NCI-H69 (cell line): Measurements from ENCODE around the gene GON4L.
"Not testable (repeated sequence)": the region's sequence is repeated elsewhere in the genome, so short reads cannot be mapped to it uniquely, and the experiment has no call there.

ENCODE experiments used
- DNase-seq: peaks from one replicate; lab custom pipeline; 2025; lab: John Stamatoyannopoulos, UW

The GON4L gene

DNA sequence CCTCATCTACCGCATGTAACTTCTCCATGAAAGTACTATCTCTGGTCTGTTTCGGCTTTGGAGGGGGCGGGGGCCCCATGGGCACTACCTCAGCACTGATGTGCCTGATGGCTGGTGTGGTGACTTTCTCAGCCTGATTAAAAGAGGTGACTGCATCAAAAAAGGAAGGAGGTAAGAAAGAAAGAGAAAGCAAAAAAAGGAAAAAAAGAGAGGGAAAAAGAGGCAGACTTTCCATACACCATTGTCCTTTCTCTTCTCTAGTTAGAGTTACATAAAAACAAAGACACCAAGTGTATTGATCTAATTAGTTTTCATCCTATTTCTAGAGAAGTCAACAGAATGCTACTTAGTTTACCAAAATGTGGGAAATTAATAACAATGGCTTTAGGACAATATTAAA is 43.3 kb downstream of the GON4L start:
- no peak for DNase-seq

DNA sequence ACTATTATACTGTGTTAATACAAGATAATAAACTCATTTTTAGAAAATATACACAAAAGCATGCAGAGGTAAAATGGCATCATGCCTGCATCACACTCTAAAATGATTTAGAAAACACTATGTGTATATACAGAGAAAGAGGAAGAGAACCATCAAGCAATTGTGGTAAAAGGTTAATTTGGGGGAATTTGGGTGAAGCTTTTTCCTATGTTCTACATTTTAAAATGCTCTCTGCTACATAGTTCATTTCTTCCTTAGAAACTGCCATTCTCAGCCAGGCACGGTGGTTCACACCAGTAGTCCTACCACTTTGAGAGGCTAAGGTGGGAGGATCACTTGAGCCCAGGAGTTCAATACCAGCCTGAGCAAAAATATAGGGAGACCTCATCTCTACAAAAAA is 44.1 kb downstream of the GON4L start:
- DNase-seq = no peak

DNA sequence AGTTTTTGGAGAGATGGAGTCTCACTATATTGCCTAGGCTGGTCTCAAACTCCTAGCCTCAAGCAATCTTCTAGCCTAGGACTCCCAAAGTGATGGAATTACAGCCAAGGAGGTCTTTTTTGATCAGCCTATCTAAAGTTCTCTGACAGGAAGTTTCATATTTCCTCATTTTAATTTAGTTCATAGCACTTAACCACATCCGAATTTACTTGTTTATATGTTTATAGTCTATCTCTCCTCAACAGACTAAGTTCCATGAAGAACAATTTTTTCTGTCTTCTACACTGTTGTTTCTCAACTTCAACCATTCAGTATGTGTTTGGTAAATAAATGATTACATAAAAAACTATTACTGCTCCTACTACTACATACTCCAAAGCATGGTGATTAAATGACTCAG is 47.9 kb downstream of the GON4L start:
- no peak for DNase-seq

DNA sequence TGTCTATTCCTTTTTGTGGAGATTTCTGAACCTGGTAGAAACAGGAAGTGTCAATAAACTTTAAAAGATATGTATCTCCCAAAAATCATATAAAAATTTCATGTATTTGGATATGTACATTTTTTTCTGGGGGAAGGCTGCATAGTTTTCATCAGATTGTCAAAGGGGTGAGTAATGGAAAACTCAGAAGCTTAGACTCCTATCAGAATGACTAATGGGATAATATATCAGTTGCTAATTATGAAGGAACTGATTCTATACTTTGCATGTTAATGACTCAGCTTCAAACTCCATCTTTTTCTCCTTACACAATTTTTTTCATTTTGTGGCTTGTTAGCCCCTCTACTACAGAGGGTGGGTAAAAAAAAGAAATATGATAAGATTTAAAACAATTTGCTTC is 55.9 kb downstream of the GON4L start:
- no peak for DNase-seq

DNA sequence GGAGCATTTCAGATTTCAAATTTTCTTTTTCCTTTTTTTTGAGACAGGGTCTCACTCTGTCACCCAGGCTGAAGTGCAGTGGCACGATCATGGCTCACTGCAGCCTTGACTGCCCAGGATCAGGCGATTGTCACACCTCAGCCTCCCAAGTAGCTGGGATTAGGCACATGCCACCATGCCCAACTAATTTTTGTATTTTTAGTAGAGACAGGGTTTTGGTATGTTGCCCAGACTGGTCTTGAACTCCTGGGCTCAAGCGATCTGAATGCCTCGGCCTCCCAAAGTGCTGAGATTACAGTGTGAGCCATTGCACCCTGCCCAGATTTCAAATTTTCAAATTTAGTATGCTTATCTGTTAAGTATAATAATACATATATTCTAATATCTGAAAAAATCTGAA is 61.4 kb downstream of the GON4L start:
- DNase-seq = not testable (repeated sequence)

DNA sequence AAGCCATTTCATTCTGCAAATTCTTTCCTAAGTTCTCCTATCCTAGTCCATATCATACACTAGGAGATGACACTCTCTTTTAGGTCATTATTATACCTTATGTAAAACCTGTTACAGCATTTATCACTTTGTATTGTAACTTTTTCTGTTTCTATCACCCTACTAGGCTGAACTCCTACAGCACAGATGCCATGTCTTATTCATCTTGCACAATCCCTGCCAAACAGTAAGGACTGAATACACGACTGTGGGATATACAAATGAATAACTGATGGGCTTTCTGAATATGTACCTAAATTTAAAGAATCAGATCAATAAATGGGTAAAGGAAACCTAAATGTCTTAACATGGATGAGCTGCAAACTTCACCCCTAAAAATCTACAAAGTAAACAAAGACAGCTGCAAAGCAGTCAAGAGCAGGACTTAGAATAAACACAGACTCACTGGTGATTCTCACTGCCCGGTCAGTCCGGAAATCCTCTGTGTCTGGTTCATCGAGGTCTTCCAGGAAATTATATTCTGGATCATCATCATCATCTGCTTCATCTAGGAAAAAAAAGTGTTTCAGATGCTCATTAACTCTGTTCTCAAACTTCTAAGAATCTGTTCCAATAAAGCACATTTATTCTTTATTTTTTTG is 62.3 kb downstream of the GON4L start:
- DNase-seq = no peak

DNA sequence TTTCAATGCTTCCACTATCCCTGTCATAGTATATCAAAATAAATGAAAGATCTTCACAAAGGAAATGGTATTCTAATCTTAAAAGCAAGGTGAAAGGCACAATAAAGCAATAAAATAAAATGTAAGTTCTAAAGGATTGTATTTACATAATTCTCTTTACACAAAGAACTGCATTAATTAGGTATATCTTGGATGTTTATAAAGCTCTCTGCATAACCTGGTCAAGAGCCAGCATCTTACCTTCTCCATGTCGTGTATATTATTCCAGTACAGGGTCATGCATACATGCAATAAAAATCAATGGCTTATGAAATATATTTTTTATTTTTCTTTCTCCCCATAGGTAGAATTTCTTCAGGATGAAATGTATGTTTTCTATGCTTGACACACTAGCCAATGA is 63.8 kb downstream of the GON4L start:
- DNase-seq = no peak

DNA sequence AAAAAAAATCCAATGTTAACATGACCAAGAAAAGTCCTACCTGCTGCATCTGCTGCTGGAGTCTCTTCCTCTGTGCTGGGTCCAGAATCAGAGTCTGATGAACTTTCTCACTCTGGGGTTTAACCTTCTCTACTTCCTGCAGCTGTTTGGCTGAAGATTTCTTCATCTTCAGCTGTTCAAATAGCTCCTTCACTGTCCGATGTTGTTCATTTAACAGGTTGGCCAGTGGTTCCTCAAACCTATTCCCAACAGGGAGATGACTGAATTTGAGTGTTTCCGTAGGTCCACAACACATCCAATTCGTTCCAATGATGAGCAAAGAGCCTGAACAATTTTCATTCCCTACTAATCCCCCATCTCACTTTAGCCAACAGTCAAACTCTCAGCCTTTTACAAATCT is 79.4 kb downstream of the GON4L start:
- no peak for DNase-seq

DNA sequence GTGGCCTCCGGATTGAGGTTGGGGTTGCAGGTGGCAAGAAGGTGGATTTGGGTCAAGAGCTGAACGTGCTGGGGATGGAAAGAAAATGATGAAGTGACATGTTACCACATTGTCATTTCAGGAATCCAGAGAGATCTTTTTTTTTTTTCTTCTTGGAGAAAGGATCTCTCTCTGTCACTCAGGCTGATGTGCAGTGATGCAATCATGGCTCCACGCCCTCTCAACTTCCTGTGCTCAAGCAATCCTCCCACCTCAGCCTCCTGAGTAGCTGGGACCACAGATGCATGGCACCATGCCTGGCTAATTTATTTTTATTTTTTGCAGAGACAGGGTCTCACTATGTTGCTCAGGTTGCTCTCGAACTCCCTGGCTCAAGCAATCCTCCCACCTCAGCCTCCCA is 80.6 kb downstream of the GON4L start:
- DNase-seq = no peak

DNA sequence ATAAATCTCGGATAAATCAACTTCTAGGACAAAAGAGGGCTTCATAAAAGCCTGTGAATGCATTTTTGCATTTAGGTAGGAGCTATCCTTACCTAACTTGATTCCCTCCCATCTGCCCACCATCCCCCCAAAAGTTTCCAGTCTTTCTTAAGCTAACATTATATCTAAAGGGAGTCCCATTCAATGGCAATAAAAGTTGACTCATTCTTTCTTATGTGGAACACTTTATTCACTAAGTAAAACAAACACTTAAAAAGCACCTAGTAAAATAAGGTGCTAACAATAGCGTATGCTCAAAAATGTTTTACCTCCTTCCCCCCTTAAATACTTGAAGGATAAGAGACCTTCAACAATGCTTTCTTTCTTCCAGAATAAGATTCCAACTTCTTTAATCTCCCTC is 83.8 kb downstream of the GON4L start:
- DNase-seq = no peak

DNA sequence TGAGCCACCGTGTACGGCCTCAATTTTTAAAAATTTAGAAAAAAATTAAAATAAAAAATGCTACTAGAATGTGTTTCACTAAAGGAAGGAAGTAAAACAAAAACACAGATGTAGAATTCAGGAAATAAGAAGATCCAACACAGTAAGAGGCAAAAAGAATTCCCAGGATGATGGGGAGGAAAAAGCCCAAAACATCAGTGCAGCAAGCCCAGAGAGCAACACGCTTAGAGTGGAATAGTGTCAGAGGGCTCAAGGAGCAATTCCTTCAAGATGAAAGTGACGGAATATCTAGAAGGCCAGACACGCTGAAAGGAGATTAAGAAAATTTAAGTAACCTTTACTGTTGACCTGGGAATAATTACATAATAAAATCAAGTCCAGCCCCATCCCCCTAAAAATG is 87.8 kb downstream of the GON4L start:
- DNase-seq = no peak

DNA sequence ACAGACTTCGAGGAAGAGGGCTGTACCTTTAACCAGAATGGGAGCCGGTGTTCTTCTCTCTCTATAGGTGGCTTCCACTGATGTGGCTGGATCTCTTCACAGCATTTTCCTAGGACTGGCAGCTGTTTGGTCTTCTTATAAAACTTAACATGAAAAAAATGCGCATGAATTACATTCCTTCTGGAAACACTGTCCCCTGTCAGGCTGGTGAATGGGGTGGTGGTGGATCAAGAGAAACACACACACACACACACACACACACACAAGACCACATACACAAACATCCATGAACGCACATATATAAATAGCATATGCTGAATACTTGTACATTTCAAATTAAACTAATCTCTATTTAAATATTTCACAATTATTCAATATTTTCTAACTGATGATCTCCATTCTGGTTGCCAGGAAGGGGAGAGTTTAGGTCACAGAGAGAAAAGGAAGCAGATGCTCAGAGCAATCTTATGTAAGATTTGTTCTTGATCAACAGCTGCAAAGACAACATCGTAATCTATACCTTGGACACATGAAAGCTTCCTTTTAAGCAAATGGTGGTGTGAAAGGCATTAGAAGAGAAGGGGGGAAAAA is 89.5 kb downstream of the GON4L start:
- DNase-seq = not testable (repeated sequence)

DNA sequence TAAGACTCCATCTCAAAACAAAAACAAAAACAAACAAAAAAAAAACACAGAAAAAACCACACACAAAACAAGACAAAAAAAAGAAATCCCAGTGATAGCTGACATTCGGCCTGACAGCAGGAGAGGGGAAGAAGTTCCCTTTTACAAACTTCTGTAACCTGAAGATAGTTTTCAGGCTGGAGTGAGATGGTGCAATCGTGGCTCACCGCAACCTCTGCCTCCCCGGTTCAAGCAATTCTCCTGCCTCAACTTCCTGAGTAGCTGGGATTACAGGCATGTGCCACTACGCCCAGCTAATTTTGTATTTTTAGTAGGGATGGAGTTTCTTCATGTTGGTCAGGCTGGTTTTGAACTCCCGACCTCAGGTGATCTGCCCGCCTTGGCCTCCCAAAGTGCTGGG is 93.0 kb downstream of the GON4L start:
- DNase-seq = not testable (repeated sequence)

DNA sequence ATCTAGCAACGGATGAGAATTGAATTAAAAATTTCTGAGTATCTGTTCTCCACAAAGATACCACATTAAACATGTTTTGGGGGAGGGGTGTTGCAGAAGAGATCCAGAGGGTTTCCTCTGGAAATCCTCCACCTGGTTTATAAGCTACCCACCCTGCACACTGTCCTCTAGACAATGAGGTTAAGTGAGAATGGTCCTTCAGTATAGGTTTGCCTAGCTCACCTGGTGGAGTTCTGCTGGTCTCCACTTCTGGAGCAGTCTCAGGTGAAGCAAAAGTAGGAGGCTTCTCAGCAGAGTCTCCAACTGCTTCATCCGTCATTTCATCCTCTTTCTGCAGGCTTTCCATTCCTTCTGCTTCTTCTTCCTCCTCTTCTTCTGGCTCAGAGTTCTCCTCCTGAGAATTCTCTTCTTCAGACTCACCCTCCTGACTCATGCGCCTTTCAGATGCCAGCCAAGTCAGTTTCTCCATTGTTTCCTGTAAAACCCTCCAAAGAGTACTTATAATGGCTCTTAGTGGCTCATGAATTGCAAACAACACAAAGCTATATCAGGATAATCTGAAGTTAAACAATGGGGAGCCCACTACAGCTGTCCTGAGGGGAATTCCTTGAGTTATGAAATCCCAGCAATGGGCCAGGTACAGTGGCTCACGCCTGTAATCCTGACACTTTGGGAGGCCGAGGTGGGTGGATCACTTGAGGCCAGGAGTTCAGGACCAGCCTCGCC is 93.8 kb downstream of the GON4L start:
- not testable (repeated sequence) for DNase-seq

DNA sequence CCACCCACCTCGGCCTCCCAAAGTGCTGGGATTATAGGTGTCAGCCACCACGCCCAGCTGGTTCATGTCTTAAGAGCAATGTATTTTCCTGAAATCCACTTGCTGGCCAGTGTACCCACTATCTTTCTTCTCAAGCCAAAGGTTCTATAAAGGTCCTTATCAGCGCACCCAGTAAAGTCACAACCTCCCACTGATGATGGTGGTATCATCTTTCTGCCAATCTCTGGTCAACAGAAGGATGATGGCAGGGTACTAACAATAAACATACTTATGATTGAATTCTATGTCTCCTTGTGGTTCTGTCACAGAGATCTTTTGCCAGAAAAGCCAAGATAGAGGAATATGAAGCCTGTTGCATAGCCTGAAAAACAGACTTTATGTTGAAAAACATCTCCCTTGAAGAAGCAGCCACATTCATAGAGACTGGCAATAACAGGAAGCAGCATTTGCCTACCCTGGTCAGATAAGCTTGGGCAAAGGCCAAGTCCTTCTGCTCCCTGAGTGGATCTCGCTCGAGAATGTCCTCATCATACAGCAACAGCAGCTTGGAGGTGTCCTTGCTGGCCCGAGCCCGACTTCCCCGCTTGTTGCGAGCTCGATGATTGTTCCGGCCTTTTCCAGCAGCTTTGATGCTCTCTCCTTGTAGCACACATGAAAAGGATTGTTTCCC is 95.1 kb downstream of the GON4L start:
- no peak for DNase-seq

DNA sequence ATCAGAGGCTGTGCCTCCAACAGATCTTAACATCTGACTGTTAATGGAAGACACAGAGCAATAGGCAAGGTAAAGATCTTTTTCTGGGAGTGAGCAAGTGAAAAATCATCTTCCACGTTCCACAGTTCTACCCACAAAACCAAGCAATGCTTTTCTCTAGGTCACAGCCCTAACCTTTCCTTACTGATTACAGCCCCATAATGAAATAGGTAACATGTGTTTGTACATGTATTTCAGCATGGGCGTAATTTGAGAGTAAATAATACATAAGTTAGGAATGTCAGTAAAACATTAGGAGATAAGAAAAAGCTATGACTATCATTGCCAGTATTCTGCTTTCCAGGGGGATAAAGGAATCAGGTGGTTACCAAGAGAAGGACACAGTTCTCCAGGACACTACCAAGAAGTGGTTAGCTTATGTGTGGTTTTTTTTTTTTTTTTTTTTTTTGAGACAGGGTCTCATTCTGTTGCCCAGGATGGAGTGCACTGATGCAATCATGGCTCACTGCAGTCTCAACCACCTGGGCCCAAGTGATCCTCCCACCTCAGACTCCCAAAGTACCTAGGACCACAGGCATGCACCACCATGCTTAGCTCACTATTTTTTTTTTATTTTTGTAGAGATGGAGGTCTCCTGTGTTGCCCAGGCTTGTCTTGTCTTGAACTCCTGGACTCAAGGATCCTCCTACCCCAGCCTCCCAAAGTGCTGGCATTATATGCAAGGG is 96.1 kb downstream of the GON4L start:
- DNase-seq = no peak

DNA sequence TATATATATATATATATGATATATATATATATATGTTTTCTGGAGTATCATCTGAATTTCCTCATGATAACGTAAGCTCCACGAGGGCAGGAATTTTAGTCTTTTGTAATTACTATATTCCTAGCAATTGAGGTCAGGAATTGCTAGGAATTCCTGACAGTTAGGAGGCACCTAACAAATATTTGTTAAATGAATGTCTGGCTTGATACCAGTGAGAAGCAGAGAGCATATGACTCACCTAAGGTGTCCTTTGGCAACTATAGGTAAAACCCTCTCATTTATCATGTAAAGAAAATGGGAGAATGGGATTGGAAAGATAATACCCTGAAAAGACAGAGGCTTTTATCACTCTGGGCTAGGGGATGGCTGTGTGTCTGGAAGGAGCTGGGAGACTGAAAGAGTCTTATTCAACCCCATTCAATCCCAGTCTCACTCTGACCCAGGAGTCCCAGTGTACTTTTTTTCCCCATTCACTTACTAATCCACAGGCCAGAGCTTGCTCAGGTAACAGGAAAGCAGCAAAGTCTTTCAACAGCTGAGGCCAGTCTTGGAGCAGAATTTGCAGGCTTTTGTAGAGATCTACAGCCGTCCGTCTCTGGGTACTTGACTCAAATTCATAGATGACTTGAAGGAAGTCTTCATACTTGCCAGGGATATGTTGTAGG is 96.9 kb downstream of the GON4L start:
- DNase-seq = no peak

DNA sequence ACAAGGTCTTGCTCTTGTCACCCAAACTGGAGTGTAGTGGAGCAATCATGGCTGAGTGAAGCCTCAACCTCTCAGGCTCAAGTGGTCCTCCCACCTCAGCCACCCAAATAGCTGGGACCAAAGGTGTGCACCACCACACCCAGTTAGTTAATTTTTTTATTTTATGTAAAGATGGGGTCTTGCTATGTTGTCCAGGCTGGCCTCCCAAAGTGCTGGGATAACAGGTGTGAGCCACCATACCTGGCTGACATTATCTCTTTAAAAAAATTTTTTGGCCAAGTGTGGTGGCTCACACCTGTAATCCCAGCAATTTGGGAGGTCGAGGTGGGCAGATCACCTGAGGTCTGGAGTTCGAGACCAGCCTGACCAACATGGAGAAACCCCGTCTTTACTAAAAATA is 98.0 kb downstream of the GON4L start:
- DNase-seq = not testable (repeated sequence)

DNA sequence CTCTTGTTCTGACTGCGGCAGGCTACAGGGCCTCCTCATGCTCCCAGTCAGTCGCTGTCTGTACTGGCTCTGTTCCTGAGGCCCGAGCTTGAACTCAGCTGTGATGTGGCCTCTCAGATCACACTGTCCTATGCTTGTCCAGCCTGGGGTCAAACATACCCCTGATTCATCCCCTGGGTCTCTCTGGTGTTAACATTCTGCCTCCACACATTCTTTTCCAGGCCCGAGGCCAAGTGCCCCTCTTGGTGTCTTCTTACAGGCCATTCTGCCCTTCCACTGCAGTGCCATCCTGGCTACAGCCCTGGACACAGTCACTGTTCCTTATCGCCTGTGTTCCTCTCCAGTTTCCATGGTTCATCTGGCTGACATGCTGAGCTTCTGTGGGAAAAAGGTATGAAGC is 108.9 kb downstream of the GON4L start:
- DNase-seq = not testable (repeated sequence)

DNA sequence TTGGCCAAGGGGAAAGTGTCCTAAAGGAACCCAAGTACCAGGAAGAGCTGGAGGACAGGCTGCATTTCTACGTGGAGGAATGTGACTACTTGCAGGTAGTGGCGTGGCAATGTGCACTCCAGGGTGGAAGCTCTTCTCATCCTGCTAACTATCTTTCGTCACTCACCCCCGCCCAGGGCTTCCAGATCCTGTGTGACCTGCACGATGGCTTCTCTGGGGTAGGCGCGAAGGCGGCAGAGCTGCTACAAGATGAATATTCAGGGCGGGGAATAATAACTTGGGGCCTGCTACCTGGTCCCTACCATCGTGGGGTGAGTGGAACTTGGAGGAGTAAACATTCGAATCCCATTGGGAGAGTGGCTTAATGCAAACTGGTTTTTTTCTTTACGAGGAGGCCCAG is 109.4 kb downstream of the GON4L start:
- DNase-seq = not testable (repeated sequence)

DNA sequence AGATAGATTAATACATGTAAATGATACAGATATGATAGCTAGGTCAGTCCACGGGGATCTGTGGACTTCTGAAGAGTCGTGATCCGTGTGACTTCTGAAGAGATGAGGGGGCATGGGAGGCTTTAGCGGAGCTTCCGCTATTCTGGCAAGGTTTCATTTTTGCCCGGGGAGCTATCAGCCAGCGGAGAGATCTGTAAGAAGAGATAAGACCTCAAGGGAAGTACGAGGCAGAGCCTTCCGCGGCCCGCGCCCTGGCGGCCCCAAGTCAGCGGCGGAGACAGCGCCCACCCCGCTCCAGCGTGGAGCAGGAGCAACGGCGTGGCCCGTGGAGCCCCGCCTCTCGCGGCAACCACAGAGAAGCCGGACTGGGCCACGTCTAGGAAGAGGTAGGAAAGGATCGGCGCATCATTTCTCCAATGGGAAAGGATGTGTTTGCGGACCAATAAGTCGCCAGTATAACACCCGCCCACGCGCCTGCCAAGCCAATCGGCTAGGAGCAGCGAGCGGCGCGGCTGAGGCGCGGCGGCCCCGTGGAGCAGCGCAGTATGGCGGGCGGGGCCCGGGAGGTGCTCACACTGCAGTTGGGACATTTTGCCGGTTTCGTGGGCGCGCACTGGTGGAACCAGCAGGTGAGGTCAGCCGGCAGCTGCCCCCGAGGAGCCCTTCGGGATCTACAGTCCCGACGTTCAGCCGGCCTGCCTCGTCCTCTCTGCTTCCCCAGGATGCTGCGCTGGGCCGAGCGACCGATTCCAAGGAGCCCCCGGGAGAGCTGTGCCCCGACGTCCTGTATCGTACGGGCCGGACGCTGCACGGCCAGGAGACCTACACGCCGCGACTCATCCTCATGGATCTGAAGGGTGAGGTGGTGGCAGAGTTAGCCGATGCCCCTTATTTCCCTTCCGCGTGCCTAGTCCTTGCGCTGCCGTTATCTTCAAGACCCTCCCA is 111.5 kb downstream of the GON4L start:
- DNase-seq = peak; percentile 99
